Cerebellar cortex (tissue), 1 donor: Measurements from ENCODE around the gene SMARCA4.
"Not testable (repeated sequence)": the region's sequence is repeated elsewhere in the genome, so short reads cannot be mapped to it uniquely, and the experiment has no call there.

Experiments
- DNase-seq: peaks from one replicate; pipeline ENCODE4 v3.0.0-alpha.2; 2015; ENCODE audit warnings: low spot score

The SMARCA4 gene

GRCh38 chr19:10976131-10976892 is 15.5 kb downstream of the SMARCA4 start:
- DNase-seq, result no peak

GRCh38 chr19:10977742-10978092 is 16.9 kb downstream of the SMARCA4 start:
- no peak for DNase-seq

- peak; percentile 76 for DNase-seq
These were observed 19.1 kb downstream of the SMARCA4 start for GRCh38 chr19:10979951-10980381.

GRCh38 chr19:10981252-10981895 is 20.5 kb downstream of the SMARCA4 start:
- DNase-seq, result no peak

GRCh38 chr19:10983026-10983425 is 22.2 kb downstream of the SMARCA4 start:
- no peak for DNase-seq

GRCh38 chr19:10984166-10984735 is 23.4 kb downstream of the SMARCA4 start:
- no peak for DNase-seq

- DNase-seq, result no peak
These were observed 24.7 kb downstream of the SMARCA4 start for GRCh38 chr19:10985502-10985901.

- no peak for DNase-seq
These were observed 25.7 kb downstream of the SMARCA4 start for GRCh38 chr19:10986301-10987127.

- DNase-seq, result no peak
These were observed 26.9 kb downstream of the SMARCA4 start for GRCh38 chr19:10987571-10988297.

- no peak for DNase-seq
These were observed 27.6 kb downstream of the SMARCA4 start for GRCh38 chr19:10988380-10988779.

GRCh38 chr19:10988921-10989320 is 28.1 kb downstream of the SMARCA4 start:
- no peak for DNase-seq

- DNase-seq, result no peak
These were observed 30.2 kb downstream of the SMARCA4 start for GRCh38 chr19:10991076-10991475.

- no peak for DNase-seq
These were observed 30.8 kb downstream of the SMARCA4 start for GRCh38 chr19:10991521-10992081.

- DNase-seq, result not testable (repeated sequence)
These were observed 31.3 kb downstream of the SMARCA4 start for GRCh38 chr19:10992174-10992573.

GRCh38 chr19:10995926-10996600 is 35.2 kb downstream of the SMARCA4 start:
- no peak for DNase-seq

- no peak for DNase-seq
These were observed 37.3 kb downstream of the SMARCA4 start for GRCh38 chr19:10998045-10998533.

GRCh38 chr19:10998666-10999065 is 37.8 kb downstream of the SMARCA4 start:
- no peak for DNase-seq

GRCh38 chr19:11005521-11005920 is 44.7 kb downstream of the SMARCA4 start:
- no peak for DNase-seq

- DNase-seq, result no peak
These were observed 46.6 kb downstream of the SMARCA4 start for GRCh38 chr19:11007385-11007784.

- no peak for DNase-seq
These were observed 47.2 kb downstream of the SMARCA4 start for GRCh38 chr19:11007962-11008532.
